ENCODE data around the gene KLHL26.

- no peak for TF ChIP-seq RFX5 (IDR thresholded peaks at IDR 0.05; ENCODE audit: low read depth, low read length)
- TF ChIP-seq, protein P1, sequence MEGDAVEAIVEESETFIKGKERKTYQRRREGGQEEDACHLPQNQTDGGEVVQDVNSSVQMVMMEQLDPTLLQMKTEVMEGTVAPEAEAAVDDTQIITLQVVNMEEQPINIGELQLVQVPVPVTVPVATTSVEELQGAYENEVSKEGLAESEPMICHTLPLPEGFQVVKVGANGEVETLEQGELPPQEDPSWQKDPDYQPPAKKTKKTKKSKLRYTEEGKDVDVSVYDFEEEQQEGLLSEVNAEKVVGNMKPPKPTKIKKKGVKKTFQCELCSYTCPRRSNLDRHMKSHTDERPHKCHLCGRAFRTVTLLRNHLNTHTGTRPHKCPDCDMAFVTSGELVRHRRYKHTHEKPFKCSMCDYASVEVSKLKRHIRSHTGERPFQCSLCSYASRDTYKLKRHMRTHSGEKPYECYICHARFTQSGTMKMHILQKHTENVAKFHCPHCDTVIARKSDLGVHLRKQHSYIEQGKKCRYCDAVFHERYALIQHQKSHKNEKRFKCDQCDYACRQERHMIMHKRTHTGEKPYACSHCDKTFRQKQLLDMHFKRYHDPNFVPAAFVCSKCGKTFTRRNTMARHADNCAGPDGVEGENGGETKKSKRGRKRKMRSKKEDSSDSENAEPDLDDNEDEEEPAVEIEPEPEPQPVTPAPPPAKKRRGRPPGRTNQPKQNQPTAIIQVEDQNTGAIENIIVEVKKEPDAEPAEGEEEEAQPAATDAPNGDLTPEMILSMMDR (conservative IDR thresholded peaks at IDR 0.05; ENCODE audit: low read depth, low read length) = no peak
These were observed 24.6 kb upstream of the KLHL26 start for GRCh38 chr19:18612051-18612771.

All from IMR-90 (cell line).